Osteoblast (primary cell): ENCODE results near the gene ZPLD1. TPM values are rescaled to one million over a fixed set of nuclear protein-coding genes. Genes with fewer than 3 reads are reported as not detected.

Source experiments
- DNase-seq: peaks from one replicate; pipeline ENCODE4 v3.0.0; 2011; ENCODE audit warnings: low spot score, mixed read lengths; ENCODE audit not compliant: insufficient read length; ENCODE audit errors: missing footprints
- H2AFZ ChIP-seq: 2 replicates; pipeline ENCODE4 v1.6.0; 2011; ENCODE audit warnings: mild to moderate bottlenecking, low read length
- H3K27ac ChIP-seq: 2 replicates; pipeline ENCODE4 v1.5.1; 2011; ENCODE audit warnings: mild to moderate bottlenecking, low read depth, low read length, moderate library complexity
- H3K27me3 ChIP-seq: 2 replicates; pipeline ENCODE4 v1.6.0; 2012; ENCODE audit warnings: mild to moderate bottlenecking, control low read depth, inconsistent platforms, low read length, moderate library complexity; ENCODE audit not compliant: insufficient read depth
- H3K36me3 ChIP-seq: 2 replicates; pipeline ENCODE4 v1.5.1; 2011; ENCODE audit warnings: mild to moderate bottlenecking, low read length, control low read depth, moderate library complexity; ENCODE audit not compliant: insufficient read depth
- H3K4me1 ChIP-seq: 2 replicates; pipeline ENCODE4 v1.5.1; 2011; ENCODE audit warnings: mild to moderate bottlenecking, low read length, control low read depth, moderate library complexity; ENCODE audit not compliant: insufficient read depth
- H3K4me2 ChIP-seq: 2 replicates; pipeline ENCODE4 v1.6.0; 2011; ENCODE audit warnings: mild to moderate bottlenecking, low read length; ENCODE audit not compliant: insufficient read depth
- H3K4me3 ChIP-seq: fragments of 200-600 bp; sonication (generic); 3 replicates; pipeline ENCODE4 v1.5.1; 2012; ENCODE audit warnings: mild to moderate bottlenecking, low read length, inconsistent platforms; ENCODE audit not compliant: insufficient read depth
- H3K79me2 ChIP-seq: 2 replicates; pipeline ENCODE4 v1.6.0; 2012; ENCODE audit warnings: mild to moderate bottlenecking, low read length, control low read depth, inconsistent platforms; ENCODE audit not compliant: insufficient read depth
- H3K9me3 ChIP-seq: 2 replicates; pipeline ENCODE4 v1.5.1; 2011; ENCODE audit warnings: low read depth, low read length, control low read depth
- H4K20me1 ChIP-seq: 2 replicates; pipeline ENCODE4 v1.6.0; 2012; ENCODE audit warnings: mild to moderate bottlenecking, low read length, control low read depth; ENCODE audit not compliant: insufficient read depth
- CTCF ChIP-seq: IDR thresholded peaks from 2 replicates; pipeline ENCODE4 v1.5.1; 2011; ENCODE audit warnings: mild to moderate bottlenecking, low read depth, low read length, moderate library complexity; ENCODE audit errors: extremely low read depth
- total RNA-seq: library from RNA; depleted of rRNA; stranded (reverse); fragments of >200 nt; gene quantifications from 2 replicates; pipeline ENCODE4 v1.2.3, GENCODE V29; 2012

Gene ZPLD1
- total RNA-seq, 1 donor = not detected

DNA sequence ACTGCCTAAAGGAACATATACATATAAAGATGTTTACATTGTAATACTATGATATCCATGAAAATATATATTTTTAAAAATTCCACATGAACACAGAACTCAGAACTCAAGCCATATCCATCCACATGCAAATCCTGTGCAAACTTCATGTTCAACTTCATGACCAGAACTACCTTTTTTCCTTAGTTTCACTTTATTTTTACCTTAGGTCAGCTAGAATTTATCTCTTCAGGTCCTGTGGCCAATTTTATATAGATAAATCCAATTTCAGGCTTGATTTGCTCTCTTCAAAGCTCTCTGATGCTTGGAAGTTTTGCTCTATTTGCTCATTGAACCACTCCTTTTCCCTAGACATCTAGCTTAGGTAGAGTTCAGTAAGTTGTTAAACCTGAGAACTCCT, 38.8 kb downstream of the ZPLD1 start:
- DNase-seq = no peak
- Histone ChIP-seq H3K9me3 (no peaks in the 10 kb centered on the region), H3K36me3 (no peaks in the 10 kb centered on the region), H3K4me2 (no peak overlapping the region), H4K20me1 (no peaks in the 10 kb centered on the region), H2AFZ (no peak overlapping the region), H3K4me1 (no peaks in the 10 kb centered on the region), H3K79me2 (no peaks in the 10 kb centered on the region), H3K27ac (no peak overlapping the region), H3K4me3 (no peak overlapping the region), H3K27me3 (no peaks in the 10 kb centered on the region)
- no peak for TF ChIP-seq CTCF

- Histone ChIP-seq H3K4me2 (no peak overlapping the region), H3K36me3 (no peaks in the 10 kb centered on the region), H3K9me3 (no peaks in the 10 kb centered on the region), H3K27ac (no peak overlapping the region), H3K27me3 (no peaks in the 10 kb centered on the region), H4K20me1 (no peaks in the 10 kb centered on the region), H3K4me3 (no peak overlapping the region), H3K79me2 (no peaks in the 10 kb centered on the region), H2AFZ (no peak overlapping the region), H3K4me1 (no peaks in the 10 kb centered on the region)
- no peak for DNase-seq
- no peak for TF ChIP-seq CTCF
Observed at GRCh38 chr3:102474207-102474606, 39.4 kb downstream of the ZPLD1 start.

GRCh38 chr3:102476198-102476597, 41.4 kb downstream of the ZPLD1 start:
- H3K27ac ChIP-seq = no peak overlapping the region
- H3K36me3 ChIP-seq = no peaks in the 10 kb centered on the region
- no peak overlapping the region for H3K4me2 ChIP-seq
- no peak overlapping the region for H3K4me3 ChIP-seq
- H2AFZ ChIP-seq = no peak overlapping the region
- no peaks in the 10 kb centered on the region for H4K20me1 ChIP-seq
- H3K4me1 ChIP-seq = no peaks in the 10 kb centered on the region
- H3K79me2 ChIP-seq = no peaks in the 10 kb centered on the region
- no peak for TF ChIP-seq CTCF
- no peak for DNase-seq
- no peaks in the 10 kb centered on the region for H3K9me3 ChIP-seq
- no peaks in the 10 kb centered on the region for H3K27me3 ChIP-seq

- Histone ChIP-seq H3K4me3 (no peak overlapping the region), H3K9me3 (no peaks in the 10 kb centered on the region), H3K27ac (no peak overlapping the region), H2AFZ (no peak overlapping the region), H3K4me1 (no peaks in the 10 kb centered on the region), H4K20me1 (no peaks in the 10 kb centered on the region), H3K79me2 (no peaks in the 10 kb centered on the region), H3K4me2 (no peak overlapping the region), H3K27me3 (no peaks in the 10 kb centered on the region), H3K36me3 (no peaks in the 10 kb centered on the region)
- no peak for DNase-seq
- no peak for TF ChIP-seq CTCF
Observed at GRCh38 chr3:102478160-102478559, 43.3 kb downstream of the ZPLD1 start.
